ENCODE measurements around the gene FBXO41.

Gene FBXO41

GRCh38 chr2:73239776-73240175 lies 44.5 kb downstream of the FBXO41 start:
- peak; percentile 29 for DNase-seq (ENCODE audit: low read depth)

- DNase-seq (ENCODE audit: low read depth) = no peak
Measured at GRCh38 chr2:73238976-73239375, 45.3 kb downstream of the FBXO41 start.

GRCh38 chr2:73238149-73238548 lies 46.1 kb downstream of the FBXO41 start:
- DNase-seq (ENCODE audit: low read depth) = no peak

DNA sequence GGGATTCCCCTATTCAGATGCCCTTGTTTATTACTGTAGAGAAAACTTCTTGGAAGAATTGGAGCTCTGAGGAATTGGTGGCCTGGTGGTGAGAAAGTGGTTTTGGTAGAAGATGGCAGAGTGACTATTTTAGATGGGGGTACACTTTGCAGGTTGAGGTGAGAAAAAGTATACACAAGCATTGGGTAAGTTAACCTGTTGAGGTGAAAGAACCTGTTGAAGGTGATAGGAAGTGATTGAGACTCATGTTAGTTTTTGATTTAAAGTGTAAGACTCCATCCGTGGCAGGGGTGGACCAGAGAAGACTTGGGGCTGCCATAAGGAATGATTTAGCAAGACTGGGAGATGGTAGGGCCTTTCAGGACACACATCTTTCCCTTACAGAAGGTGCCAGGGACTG lies 47.1 kb downstream of the FBXO41 start:
- no peak for DNase-seq (ENCODE audit: low read depth)

- no peak for DNase-seq (ENCODE audit: low read depth)
Measured at GRCh38 chr2:73235315-73236028, 48.8 kb downstream of the FBXO41 start.

DNA sequence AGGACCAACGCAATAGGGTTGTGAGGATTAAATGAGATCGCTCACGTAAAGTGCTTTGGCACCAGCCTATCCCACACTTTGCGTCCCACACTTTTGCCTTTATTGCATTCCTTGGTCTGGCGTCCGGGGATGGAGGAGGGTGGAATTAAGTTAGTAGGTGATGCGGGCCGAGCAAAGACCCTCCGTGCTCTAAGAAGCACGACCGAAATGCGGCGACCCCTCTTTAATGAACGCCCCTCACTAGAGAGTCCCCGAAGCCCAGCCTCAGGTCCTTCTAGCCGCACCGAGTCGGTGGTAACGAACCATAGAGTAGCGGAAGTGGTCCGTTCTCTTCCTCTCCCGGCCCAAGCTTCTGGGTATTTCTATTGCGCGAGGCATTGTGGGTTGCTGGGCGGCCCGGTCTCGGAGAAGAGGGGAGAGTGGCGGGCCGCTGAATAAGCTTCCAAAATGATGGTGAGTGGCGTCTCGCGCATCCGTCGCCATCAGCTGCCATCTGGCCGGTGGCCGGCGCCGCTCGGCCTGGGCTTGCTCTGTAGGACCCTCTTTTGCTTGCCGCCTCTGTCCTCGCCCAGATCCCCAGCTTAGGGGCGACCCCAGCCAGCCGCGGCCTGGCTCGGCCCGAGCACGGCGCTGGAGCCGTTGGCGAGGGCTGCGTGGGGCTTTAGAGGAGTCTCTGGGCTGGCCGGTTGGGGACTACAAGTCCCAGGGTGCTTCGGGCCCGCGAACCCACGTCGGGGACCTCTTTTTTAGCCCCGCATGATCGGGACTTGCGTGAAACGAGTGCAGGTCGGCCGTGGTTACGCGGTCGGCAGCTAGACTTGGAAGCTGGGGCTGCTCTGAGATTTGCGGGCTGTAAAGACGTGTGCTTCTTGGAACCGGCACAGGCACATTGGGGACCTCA lies 50.1 kb downstream of the FBXO41 start, which contains the start of gene CCT7:
Gene CCT7 (plus strand): TSS at position 377 of the 901 bp plus-strand sequence. CDS start 71 bp downstream, at position 448.
- DNase-seq (ENCODE audit: low read depth) = peak; percentile 90

- peak; percentile 100 for DNase-seq (ENCODE audit: low read depth)
Measured at GRCh38 chr2:73233154-73233931, 50.9 kb downstream of the FBXO41 start, which contains the start of gene PRADC1. PRADC1 (minus strand) TSS chr2:73233239; CDS start chr2:73233160, 79 bp downstream.

GRCh38 chr2:73232403-73233153 lies 51.7 kb downstream of the FBXO41 start:
- no peak for DNase-seq (ENCODE audit: low read depth)

DNA sequence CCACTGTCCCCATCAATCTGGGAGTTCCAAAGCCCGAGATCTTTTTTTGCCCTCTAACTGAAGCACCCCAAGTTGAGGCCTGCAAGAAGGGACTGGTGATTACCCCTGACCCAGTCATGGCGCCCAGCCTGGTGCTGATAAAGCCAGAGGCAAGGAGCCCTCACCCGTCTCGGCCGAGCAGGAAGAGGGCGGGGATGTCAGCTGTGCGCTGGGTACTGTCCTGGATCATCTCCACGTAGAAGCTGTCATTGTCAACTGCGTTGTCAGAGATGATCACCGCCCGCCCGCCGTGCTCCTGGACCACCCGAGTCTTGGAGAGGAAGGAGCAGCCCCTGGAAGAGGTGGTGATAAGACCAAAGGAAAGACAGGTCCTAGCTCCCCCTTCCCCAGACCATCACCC lies 55.6 kb downstream of the FBXO41 start:
- no peak for DNase-seq (ENCODE audit: low read depth)

GRCh38 chr2:73227086-73227485 lies 57.2 kb downstream of the FBXO41 start:
- no peak for DNase-seq (ENCODE audit: low read depth)

- DNase-seq (ENCODE audit: low read depth) = no peak
Measured at GRCh38 chr2:73225513-73226360, 58.5 kb downstream of the FBXO41 start.

- DNase-seq (ENCODE audit: low read depth) = no peak
Measured at GRCh38 chr2:73223821-73224220, 60.5 kb downstream of the FBXO41 start.

GRCh38 chr2:73218298-73218697 lies 66.0 kb downstream of the FBXO41 start:
- DNase-seq (ENCODE audit: low read depth) = peak; percentile 72

DNA sequence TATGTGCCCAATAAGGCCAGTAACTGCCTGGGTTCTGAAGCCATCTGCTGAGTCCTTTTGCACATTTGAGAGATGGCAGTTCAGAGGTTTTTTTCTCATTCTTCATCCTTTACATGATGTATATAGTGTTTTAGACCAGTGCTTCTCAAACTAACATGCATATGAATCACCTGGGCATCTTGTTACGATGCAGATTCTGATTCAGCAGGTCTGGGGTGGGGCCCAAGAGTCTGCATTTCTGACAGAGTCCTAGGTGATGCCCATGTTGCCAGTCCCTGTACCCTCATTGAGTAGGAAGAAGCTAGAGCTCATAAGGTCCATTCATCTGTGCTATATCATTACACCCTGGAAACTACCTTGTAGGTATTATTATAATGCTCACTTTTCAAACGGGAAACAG lies 66.5 kb downstream of the FBXO41 start:
- DNase-seq (ENCODE audit: low read depth) = no peak

DNA sequence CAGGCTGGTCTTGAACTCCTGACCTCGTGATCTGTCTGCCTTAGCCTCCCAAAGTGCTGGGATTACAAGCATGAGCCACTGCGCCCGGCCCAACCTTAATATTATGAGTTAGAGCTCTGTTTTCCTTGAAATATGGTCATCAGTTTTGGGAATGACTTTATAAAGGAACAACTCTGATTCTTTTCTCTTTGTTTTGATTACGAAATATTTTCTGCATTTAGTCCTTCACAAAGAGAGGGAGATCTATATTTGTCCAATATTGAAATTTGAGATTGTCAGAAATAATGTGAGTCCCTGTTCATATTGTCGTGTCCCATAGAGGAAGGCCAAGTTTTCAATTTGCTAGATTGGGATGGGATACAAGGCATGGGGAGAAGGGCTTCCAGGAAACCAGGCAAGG lies 67.1 kb downstream of the FBXO41 start:
- DNase-seq (ENCODE audit: low read depth) = no peak

GRCh38 chr2:73215254-73215653 lies 69.0 kb downstream of the FBXO41 start:
- DNase-seq (ENCODE audit: low read depth) = no peak

DNA sequence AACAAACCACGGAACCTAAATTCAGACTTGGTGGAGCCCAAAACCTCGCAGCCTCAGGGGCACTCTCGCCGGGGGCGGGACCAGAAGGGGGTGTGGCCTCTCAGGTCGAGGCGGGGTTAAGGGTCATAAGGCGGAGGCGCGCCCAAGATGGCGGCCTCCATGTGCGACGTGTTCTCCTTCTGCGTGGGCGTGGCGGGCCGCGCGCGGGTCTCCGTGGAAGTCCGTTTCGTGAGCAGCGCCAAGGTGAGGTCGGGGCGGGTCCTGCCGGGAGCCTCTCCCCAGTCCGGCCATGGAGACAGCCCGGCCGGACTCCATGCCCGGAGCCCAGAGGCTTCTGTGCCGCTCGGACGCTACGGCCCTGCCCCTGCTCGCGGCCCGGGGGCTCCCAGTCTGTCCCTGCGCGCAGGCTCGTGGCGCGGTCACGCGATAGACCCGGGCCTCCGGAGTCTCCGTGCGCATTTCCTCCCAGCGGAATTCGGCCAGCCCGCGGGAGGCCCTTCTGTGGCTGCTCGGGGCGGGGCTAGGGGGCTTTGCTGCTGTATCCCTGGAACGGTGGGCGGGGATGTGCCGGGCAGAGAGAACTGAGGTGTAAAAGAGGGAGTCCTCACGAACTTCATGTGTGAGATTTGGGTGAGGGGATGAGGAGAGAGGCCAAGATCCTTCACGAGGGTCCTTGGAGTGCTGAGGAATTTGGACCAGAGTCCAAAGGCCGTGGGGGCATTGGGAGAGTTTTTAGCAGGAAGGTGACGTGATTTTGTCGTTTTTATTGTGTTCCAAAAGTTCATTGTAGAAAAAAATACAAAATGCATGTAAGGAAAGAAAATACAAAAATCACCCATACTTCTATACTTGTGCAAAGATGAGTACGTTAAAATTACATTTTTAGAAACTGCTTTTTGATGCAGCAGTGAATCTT lies 69.9 kb downstream of the FBXO41 start, which contains the start of gene SMYD5:
Gene SMYD5 (plus strand): TSS at position 126 of the 916 bp plus-strand sequence. CDS start 22 bp downstream, at position 148.
- DNase-seq (ENCODE audit: low read depth) = peak; percentile 79

GRCh38 chr2:73212448-73213176 lies 71.7 kb downstream of the FBXO41 start:
- peak; percentile 90 for DNase-seq (ENCODE audit: low read depth)

- DNase-seq (ENCODE audit: low read depth) = no peak
Measured at GRCh38 chr2:73212098-73212447, 72.2 kb downstream of the FBXO41 start.

Measured in fibroblast of gingiva (primary cell).